ENCODE data around the gene MOB3B.

Gene MOB3B

GRCh38 chr9:27540502-27540901 is 10.9 kb upstream of the MOB3B start:
- no peak for DNase-seq

- no peak for DNase-seq
Measured at GRCh38 chr9:27539479-27540441, 10.1 kb upstream of the MOB3B start.

GRCh38 chr9:27538647-27539046 is 9.0 kb upstream of the MOB3B start:
- DNase-seq = no peak

GRCh38 chr9:27537756-27538155 is 8.1 kb upstream of the MOB3B start:
- DNase-seq = no peak

- DNase-seq = no peak
Measured at GRCh38 chr9:27537027-27537435, 7.4 kb upstream of the MOB3B start.

GRCh38 chr9:27536168-27536567 is 6.6 kb upstream of the MOB3B start:
- DNase-seq = no peak

- DNase-seq = no peak
Measured at GRCh38 chr9:27535701-27536118, 6.1 kb upstream of the MOB3B start.

GRCh38 chr9:27534658-27535209 is 5.1 kb upstream of the MOB3B start:
- no peak for DNase-seq

GRCh38 chr9:27534131-27534530 is 4.5 kb upstream of the MOB3B start:
- DNase-seq = no peak

- no peak for DNase-seq
Measured at GRCh38 chr9:27533311-27533710, 3.7 kb upstream of the MOB3B start.

- DNase-seq = no peak
Measured at GRCh38 chr9:27532046-27532445, 2.4 kb upstream of the MOB3B start.

- no peak for DNase-seq
Measured at GRCh38 chr9:27530915-27531755, 1.5 kb upstream of the MOB3B start.

- no peak for DNase-seq
Measured at GRCh38 chr9:27528886-27529315, 713 bp downstream of the MOB3B start.

- peak; percentile 33 for DNase-seq
Measured at GRCh38 chr9:27528076-27528885, 1.3 kb downstream of the MOB3B start.

GRCh38 chr9:27527702-27528075 is 1.9 kb downstream of the MOB3B start:
- DNase-seq = no peak

GRCh38 chr9:27524236-27524635 is 5.4 kb downstream of the MOB3B start, which contains the start of gene IFNK:
IFNK (plus strand) TSS chr9:27524290; CDS start chr9:27524337, 47 bp downstream.
- no peak for DNase-seq

- DNase-seq = no peak
Measured at GRCh38 chr9:27523141-27523540, 6.5 kb downstream of the MOB3B start.

GRCh38 chr9:27520986-27521385 is 8.6 kb downstream of the MOB3B start:
- DNase-seq = no peak

GRCh38 chr9:27519466-27520465 is 9.8 kb downstream of the MOB3B start:
- no peak for DNase-seq

- DNase-seq = no peak
Measured at GRCh38 chr9:27518809-27519208, 10.8 kb downstream of the MOB3B start.

GRCh38 chr9:27518006-27518405 is 11.6 kb downstream of the MOB3B start:
- DNase-seq = no peak

Measured in DMS 273 treated with DMSO at 0.1 percent for 48 hours (cell line).